ENCODE data around the gene SMU1.

DNA sequence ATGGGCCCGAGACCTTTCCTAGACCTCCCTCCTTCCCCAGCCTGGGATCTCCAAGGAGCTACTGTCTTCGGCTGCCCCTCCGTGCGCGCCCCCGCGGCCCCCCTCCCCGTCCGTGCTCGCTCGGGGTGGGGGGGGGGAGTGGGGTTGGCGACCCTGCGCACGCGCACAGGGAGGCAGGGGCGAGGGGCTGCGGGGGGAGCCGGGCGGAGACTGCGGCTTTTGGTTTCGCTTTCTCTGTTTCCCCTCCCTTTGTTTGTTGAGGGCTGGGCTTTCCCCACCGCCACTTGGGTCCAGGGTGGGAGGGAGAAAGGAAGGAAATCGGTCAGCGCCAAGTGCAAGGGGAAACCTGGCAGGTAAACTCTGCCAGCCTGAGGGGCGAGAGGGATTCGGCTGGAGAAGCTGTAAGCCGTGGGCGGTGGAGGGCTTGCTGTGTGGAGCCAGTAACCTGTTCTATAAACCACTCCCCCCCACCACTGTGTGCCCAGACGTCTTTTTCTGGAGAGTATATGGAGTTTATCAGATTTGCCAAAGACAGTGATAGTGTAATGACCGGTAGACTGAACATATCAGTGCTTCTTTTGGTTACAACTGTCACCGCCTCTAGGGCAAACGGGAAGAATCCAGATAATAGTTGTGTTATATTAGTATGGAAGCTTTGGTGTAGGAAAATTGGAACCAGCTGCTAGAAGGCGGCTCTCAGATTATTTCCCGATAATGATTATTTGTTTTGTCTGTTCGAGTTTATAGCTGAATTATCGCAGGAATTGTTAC, 50.7 kb downstream of the SMU1 start:
- TF ChIP-seq GATA3 (IDR thresholded peaks at IDR 0.05; ENCODE audit: low read depth, low read length) (peak; percentile 81), GATA2 (IDR thresholded peaks at IDR 0.05; ENCODE audit: low read depth, low read length) (peak; percentile 87)

Data from SH-SY5Y (cell line).